Fibroblast of the conjunctiva (primary cell): ENCODE results near the gene NOTCH2NLA.
"Not testable (repeated sequence)": the region's sequence is repeated elsewhere in the genome, so short reads cannot be mapped to it uniquely, and the experiment has no call there.

ENCODE experiments used
- DNase-seq: peaks from one replicate; pipeline ENCODE4 v3.0.0-alpha.2; 2010; ENCODE audit warnings: low read depth

NOTCH2NLA gene

GRCh38 chr1:146167273-146167672, 61.5 kb downstream of the NOTCH2NLA start:
- DNase-seq, result not testable (repeated sequence)

- DNase-seq, result not testable (repeated sequence)
Observed at GRCh38 chr1:146144465-146144864, 84.4 kb downstream of the NOTCH2NLA start, which contains the start of gene NBPF10. NBPF10 (minus strand) TSS chr1:146144804; CDS start chr1:146144769, 35 bp downstream.
